ENCODE results near the gene SNED1.

- TF ChIP-seq CTCF (IDR thresholded peaks at IDR 0.05; ENCODE audit: low read depth, low read length, poor library complexity, severe bottlenecking) (no peak), EZH2phosphoT487 (IDR thresholded peaks at IDR 0.05; ENCODE audit: borderline replicate concordance, low read length) (no peak)
Measured at GRCh38 chr2:240981280-240981679, 17.1 kb upstream of the SNED1 start.

Measured in DOHH2 (cell line).